ENCODE results near the gene SYT17. TPM values are rescaled to one million over a fixed set of nuclear protein-coding genes. Genes with fewer than 3 reads are reported as not detected.

SYT17 gene
- total and polyA plus RNA-seq, 2 experiments from 2014 or later, result 6.7 to 6.9 TPM

DNA sequence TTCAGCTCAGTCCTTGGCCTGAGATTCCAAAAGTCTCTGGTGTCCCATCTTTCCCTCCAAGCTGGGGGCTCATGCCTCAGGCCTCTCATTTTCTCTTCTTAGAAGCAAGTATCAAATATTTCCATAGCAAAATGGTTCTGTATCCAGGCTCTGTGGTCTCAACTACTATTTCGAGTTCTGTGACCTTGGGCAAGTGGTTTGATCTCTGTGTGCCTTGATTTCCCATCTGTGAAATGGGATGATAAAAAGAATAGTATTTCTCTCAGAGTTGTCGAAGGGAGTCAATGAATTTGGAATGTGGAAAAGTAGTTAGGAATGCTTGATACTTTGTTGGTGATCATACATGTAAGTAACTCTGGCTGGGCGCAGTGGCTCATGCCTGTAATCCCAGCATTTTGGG, 6.4 kb downstream of the SYT17 start:
- WGBS (ENCODE audit: low lambda C conversion rate, missing lambda C conversion rate), result 92% methylated on average over 3 of the region's 3 CpGs
- Histone ChIP-seq H3K4me3 (no peak overlapping the region), H3K27me3 (peaks cover 3% of the 10 kb centered on the region), H2AFZ (no peak overlapping the region), H3K9me2 (replicated peaks; ENCODE audit: insufficient read depth) (no peaks in the 10 kb centered on the region), H3K9me3 (ENCODE audit: low read depth) (no peaks in the 10 kb centered on the region), H3K27ac (no peak overlapping the region), H3K4me1 (ENCODE audit: insufficient read depth) (no peaks in the 10 kb centered on the region), H4K20me1 (ENCODE audit: insufficient read depth, poor library complexity, severe bottlenecking) (no peaks in the 10 kb centered on the region), H3K4me2 (no peak overlapping the region), H3K79me2 (no peaks in the 10 kb centered on the region), H3K36me3 (replicated peaks; ENCODE audit: insufficient read depth, low read depth) (no peaks in the 10 kb centered on the region)
- TF ChIP-seq, protein P1, sequence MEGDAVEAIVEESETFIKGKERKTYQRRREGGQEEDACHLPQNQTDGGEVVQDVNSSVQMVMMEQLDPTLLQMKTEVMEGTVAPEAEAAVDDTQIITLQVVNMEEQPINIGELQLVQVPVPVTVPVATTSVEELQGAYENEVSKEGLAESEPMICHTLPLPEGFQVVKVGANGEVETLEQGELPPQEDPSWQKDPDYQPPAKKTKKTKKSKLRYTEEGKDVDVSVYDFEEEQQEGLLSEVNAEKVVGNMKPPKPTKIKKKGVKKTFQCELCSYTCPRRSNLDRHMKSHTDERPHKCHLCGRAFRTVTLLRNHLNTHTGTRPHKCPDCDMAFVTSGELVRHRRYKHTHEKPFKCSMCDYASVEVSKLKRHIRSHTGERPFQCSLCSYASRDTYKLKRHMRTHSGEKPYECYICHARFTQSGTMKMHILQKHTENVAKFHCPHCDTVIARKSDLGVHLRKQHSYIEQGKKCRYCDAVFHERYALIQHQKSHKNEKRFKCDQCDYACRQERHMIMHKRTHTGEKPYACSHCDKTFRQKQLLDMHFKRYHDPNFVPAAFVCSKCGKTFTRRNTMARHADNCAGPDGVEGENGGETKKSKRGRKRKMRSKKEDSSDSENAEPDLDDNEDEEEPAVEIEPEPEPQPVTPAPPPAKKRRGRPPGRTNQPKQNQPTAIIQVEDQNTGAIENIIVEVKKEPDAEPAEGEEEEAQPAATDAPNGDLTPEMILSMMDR (IDR thresholded peaks at IDR 0.05; ENCODE audit: poor library complexity), result no peak
- no peak for TF ChIP-seq EZH2phosphoT487 (IDR thresholded peaks at IDR 0.05; ENCODE audit: low read depth, severe bottlenecking, unreplicated experiment)
- no peak for TF ChIP-seq EZH2 (IDR thresholded peaks at IDR 0.05; ENCODE audit: borderline replicate concordance)
- DNase-seq (ENCODE audit: low spot score), result no peak

DNA sequence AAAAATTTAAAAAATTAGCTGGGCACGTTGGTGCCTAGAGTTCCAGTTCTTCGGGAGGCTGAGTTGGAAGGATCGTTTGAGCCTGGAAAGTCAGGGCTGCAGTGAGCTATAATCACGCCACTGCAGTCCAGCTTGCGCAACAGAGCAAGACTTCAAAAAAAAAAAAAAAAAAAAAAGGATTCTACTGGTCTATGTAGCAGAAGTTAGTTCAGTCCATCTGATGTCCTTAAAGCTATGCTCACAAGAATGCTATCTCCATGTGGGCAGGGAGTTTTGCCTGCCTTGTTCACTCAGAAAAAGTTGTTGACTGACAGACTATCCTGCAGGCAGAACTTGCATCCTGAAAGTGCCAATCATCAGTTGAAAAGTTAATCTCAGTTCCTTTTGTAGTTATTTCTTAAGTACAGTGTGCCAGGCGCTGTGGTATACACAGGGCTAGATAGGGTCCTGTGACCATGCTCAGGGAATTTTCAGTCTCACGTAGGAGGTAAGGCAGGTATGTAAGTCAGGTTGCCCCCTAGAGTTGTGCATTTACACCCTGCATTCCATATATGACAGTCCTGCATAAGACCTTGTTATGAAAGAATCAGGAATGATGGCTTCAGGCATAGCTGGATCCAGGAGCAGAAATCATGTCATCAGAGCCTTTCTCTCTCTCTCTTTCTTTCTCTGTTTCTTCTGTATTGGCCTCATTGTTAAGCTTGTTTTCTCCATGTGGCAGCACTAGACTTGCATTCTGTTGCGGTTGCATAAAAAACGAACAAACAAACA, 7.6 kb downstream of the SYT17 start:
- 78% methylated on average over 9 of the region's 9 CpGs for WGBS (ENCODE audit: low lambda C conversion rate, missing lambda C conversion rate)
- H3K36me3 ChIP-seq (replicated peaks; ENCODE audit: insufficient read depth, low read depth), result no peaks in the 10 kb centered on the region
- H3K9me3 ChIP-seq (ENCODE audit: low read depth), result no peaks in the 10 kb centered on the region
- H3K27me3 ChIP-seq, result no peaks in the 10 kb centered on the region
- no peak for DNase-seq (ENCODE audit: low spot score)
- no peak overlapping the region for H3K4me2 ChIP-seq
- TF ChIP-seq EZH2phosphoT487 (IDR thresholded peaks at IDR 0.05; ENCODE audit: low read depth, severe bottlenecking, unreplicated experiment) (no peak), EZH2 (IDR thresholded peaks at IDR 0.05; ENCODE audit: borderline replicate concordance) (no peak)
- TF ChIP-seq, protein P1 (IDR thresholded peaks at IDR 0.05; ENCODE audit: poor library complexity), result no peak
- no peaks in the 10 kb centered on the region for H3K9me2 ChIP-seq (replicated peaks; ENCODE audit: insufficient read depth)
- no peaks in the 10 kb centered on the region for H4K20me1 ChIP-seq (ENCODE audit: insufficient read depth, poor library complexity, severe bottlenecking)
- H3K27ac ChIP-seq, result no peak overlapping the region
- H2AFZ ChIP-seq, result no peak overlapping the region
- H3K4me1 ChIP-seq (ENCODE audit: insufficient read depth), result no peaks in the 10 kb centered on the region
- no peak overlapping the region for H3K4me3 ChIP-seq
- no peaks in the 10 kb centered on the region for H3K79me2 ChIP-seq

DNA sequence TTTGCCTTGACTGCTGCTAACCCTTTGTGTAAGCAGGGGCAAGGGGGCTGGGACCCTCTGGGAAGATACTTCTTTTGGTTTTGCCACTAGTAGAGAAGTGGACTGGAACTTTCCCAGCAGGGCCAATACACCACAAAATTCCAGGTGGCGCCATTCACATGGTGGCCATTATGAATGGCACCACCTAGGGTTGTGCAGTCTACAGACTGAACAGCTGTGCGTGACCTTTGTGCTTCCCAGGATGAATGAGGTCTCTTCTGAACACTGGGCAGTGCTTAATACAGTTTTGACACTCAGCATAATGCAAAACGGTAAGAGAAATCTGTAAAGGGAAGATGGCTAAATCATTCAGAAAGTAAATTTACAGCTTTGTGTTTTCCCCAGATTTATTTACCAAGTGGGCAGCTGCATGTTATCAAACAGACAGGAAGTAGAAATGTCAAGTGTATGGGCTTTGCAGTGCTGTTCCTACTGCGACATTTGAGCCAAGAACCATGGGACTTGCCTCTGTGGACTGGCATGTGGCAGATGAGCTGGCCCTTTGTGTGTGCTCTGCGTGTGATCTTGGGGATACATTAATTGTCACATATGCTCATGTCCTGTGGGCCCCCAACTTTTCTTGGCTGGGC, 9.2 kb downstream of the SYT17 start:
- Histone ChIP-seq H3K36me3 (replicated peaks; ENCODE audit: insufficient read depth, low read depth) (no peaks in the 10 kb centered on the region), H3K4me1 (ENCODE audit: insufficient read depth) (no peaks in the 10 kb centered on the region), H3K4me2 (no peak overlapping the region), H3K27ac (no peak overlapping the region), H4K20me1 (ENCODE audit: insufficient read depth, poor library complexity, severe bottlenecking) (no peaks in the 10 kb centered on the region), H3K9me2 (replicated peaks; ENCODE audit: insufficient read depth) (no peaks in the 10 kb centered on the region), H3K79me2 (no peaks in the 10 kb centered on the region), H3K27me3 (no peaks in the 10 kb centered on the region), H3K9me3 (ENCODE audit: low read depth) (no peaks in the 10 kb centered on the region), H3K4me3 (no peak overlapping the region), H2AFZ (no peak overlapping the region)
- TF ChIP-seq EZH2phosphoT487 (IDR thresholded peaks at IDR 0.05; ENCODE audit: low read depth, severe bottlenecking, unreplicated experiment) (no peak), EZH2 (IDR thresholded peaks at IDR 0.05; ENCODE audit: borderline replicate concordance) (no peak)
- TF ChIP-seq, protein P1 (IDR thresholded peaks at IDR 0.05; ENCODE audit: poor library complexity), result no peak
- WGBS (ENCODE audit: low lambda C conversion rate, missing lambda C conversion rate), result 77% methylated on average over 5 of the region's 5 CpGs
- DNase-seq (ENCODE audit: low spot score), result no peak

Data from hepatocyte (in vitro differentiated cells).